Measurements from ENCODE around the gene CNNM4. TPM values are rescaled to one million over a fixed set of nuclear protein-coding genes. Genes with fewer than 3 reads are reported as not detected.

Gene CNNM4
- total RNA-seq, 1 donor from 2014 or later: 8.3 TPM

DNA sequence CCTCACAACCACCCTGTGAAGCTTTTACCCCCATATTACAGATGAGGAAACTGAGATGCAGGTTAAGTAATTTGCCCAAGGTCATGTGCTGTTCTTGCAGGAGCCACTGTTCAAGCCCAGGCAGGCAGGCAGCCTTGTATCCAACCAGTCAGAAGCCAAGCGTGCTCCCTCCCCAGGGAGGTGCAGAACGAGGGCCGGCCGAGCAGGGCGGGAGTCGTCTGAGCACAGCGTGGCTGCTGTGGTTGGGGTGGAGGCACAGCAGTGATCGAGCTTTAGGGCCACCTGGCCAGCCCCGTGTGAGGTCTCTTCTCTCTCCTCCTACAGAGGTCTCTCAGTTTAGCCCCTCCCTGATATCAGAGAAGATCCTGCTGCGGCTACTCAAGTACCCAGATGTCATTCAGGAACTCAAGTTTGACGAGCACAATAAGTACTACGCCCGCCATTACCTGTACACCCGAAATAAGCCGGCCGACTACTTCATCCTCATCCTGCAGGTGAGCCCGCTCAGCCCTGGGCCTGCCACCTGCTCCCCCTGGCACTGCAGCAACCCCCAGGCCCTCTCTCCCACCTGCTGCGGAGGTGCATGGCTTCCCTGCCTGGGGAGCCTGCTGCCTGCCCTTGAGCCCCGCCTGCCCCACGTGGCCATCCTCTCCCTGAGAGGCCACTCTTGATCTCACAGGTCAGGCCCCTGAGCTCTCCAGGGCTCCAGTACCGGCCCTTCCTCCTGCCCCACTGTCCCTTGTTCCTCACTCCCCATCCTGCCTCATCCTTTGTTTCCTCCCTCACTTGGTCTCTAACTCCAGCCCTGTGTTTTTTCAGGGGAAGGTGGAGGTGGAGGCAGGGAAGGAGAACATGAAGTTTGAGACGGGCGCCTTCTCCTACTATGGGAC is 38.3 kb downstream of the CNNM4 start:
- Histone ChIP-seq H3K4me1 (peaks cover 8% of the 10 kb centered on the region), H3K27ac (no peak overlapping the region), H3K27me3 (no peaks in the 10 kb centered on the region), H3K9me3 (no peaks in the 10 kb centered on the region), H3K36me3 (peaks cover 0 to 22% of the 10 kb centered on the region in 2 donors), H3K4me3 (no peak overlapping the region)
- no peak for DNase-seq (ENCODE audit: extremely low spot score in 2 of 2)
- TF ChIP-seq POLR2A (IDR thresholded peaks at IDR 0.05) (no peak), POLR2AphosphoS5 (IDR thresholded peaks at IDR 0.05; ENCODE audit: insufficient read depth in 1 of 2, low read depth in 1 of 2) (no peak), CTCF (IDR thresholded peaks at IDR 0.05) (no peak)
- intact Hi-C loops (cut with DNase I): no loop called here

DNA sequence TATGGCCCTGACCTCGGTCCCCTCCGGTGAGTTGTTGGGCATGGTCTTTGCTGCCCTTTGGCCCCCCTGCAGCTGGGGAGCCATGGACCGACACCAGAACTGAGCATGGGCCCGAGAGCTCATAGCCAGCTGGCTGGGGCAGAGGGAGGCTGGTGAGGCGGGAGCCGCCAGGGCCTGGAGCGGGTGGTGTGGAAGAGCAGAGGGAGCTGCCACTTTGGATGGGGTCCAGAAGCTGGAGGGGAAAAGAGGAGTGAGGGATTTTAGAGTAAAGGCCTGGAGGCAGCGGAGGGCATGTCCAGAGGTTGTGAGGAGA is 38.9 kb downstream of the CNNM4 start:
- no peak for TF ChIP-seq POLR2A (IDR thresholded peaks at IDR 0.05)
- TF ChIP-seq POLR2AphosphoS5 (IDR thresholded peaks at IDR 0.05; ENCODE audit: insufficient read depth in 1 of 2, low read depth in 1 of 2): no peak
- no peak for TF ChIP-seq CTCF (IDR thresholded peaks at IDR 0.05)
- Histone ChIP-seq H3K27ac (no peak overlapping the region), H3K36me3 (peaks cover 0 to 22% of the 10 kb centered on the region in 2 donors), H3K9me3 (no peaks in the 10 kb centered on the region), H3K4me1 (peaks cover 8% of the 10 kb centered on the region), H3K4me3 (no peak overlapping the region), H3K27me3 (no peaks in the 10 kb centered on the region)
- intact Hi-C loops (cut with DNase I): no loop called here
- no peak for DNase-seq (ENCODE audit: extremely low spot score in 2 of 2)

- no peak overlapping the region for H3K4me3 ChIP-seq
- no peaks in the 10 kb centered on the region for H3K9me3 ChIP-seq
- intact Hi-C loops (cut with DNase I): no loop called here
- H3K27ac ChIP-seq: no peak overlapping the region
- H3K4me1 ChIP-seq: peaks cover 8% of the 10 kb centered on the region
- TF ChIP-seq POLR2A (IDR thresholded peaks at IDR 0.05) (no peak), POLR2AphosphoS5 (IDR thresholded peaks at IDR 0.05; ENCODE audit: insufficient read depth in 1 of 2, low read depth in 1 of 2) (no peak), CTCF (IDR thresholded peaks at IDR 0.05) (no peak)
- H3K36me3 ChIP-seq: peaks cover 0 to 22% of the 10 kb centered on the region in 2 donors
- no peak for DNase-seq (ENCODE audit: extremely low spot score in 2 of 2)
- H3K27me3 ChIP-seq: no peaks in the 10 kb centered on the region
Measured at GRCh38 chr2:96800061-96801004, 39.6 kb downstream of the CNNM4 start.

DNA sequence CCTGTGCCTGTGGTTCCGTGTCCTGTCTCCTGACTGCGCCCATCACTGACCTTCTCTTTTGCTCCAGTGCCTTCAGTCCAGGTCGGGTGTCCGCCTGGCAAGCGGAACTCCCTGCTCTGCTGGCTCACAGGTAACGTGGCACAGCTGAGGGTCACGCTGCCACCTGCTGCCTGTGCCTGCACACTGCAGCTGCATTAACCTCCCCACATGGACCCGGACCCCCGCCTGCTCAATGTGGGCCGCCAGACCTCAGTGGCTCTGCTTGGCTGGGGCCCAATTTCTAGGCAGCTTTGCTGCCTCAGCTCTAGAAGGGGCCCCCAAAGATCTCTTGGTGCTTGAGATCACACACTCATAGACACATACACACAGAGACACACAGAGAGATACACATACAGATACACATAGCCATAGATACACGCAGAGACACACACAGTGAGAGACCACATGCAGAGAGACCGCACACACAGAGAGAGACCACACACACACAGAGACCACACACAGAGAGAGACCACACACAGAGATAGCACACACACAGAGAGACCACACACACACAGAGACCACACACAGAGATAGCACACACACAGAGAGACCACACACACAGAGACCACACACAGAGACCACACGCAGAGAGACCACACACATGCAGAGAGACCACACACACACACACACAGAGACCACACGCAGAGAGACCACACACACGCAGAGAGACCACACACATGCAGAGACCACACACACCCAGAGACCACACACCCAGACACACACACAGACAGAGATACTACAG is 40.5 kb downstream of the CNNM4 start:
- H3K27me3 ChIP-seq: no peaks in the 10 kb centered on the region
- peaks cover 8% of the 10 kb centered on the region for H3K4me1 ChIP-seq
- TF ChIP-seq CTCF (IDR thresholded peaks at IDR 0.05) (peak; percentile 30 to 72 (median 60)), POLR2AphosphoS5 (IDR thresholded peaks at IDR 0.05; ENCODE audit: insufficient read depth in 1 of 2, low read depth in 1 of 2) (peak in 1 of 2 donors; percentile 14), POLR2A (IDR thresholded peaks at IDR 0.05) (no peak)
- H3K4me3 ChIP-seq: no peak overlapping the region
- H3K36me3 ChIP-seq: peaks cover 0 to 22% of the 10 kb centered on the region in 2 donors
- no peak overlapping the region for H3K27ac ChIP-seq
- no peak for DNase-seq (ENCODE audit: extremely low spot score in 2 of 2)
- intact Hi-C loops (cut with DNase I): no loop called here
- H3K9me3 ChIP-seq: no peaks in the 10 kb centered on the region
